Heart left ventricle (tissue), 13 donors: Measurements from ENCODE around the gene CCDC154.

ENCODE experiments used
- CTCF ChIP-seq, 12 donors: fragments of 200-600 bp; sonication (generic) in 4 of 12; IDR thresholded peaks; one replicate each; pipeline versions ENCODE4 v1.5.0 to v1.8.0; 2018 to 2022; ENCODE audit warnings: antibody characterized with exemption in 12 of 12, mild to moderate bottlenecking in 5 of 12
- POLR2A ChIP-seq, 2 donors: fragments of 450-650 bp; IDR thresholded peaks; one replicate each; pipeline ENCODE4 v1.6.1; 2017; ENCODE audit warnings: antibody characterized with exemption in 2 of 2, mild to moderate bottlenecking in 2 of 2, moderate library complexity in 2 of 2
- donor health status: ischemic (EF 13 %, LVEDD 7.1; RV severe dilation, severe dysfunction).
- donor health status: DM: no; HTN: yes; CAD: no.
- donor health status: DM: no; HTN: no; CAD: no.
- donor health status: ischemic (EF 25% LVEDD 6.9; RV normal size, moderate dysfunction).
- donor health status: ischemic (EF 25% LVEDD 5.7; RV mildly dilated, moderate dysfunction).
- donor health status: ischemic (EF 35%, LVEDD 5.7; RV mildly dilated, moderate dysfunction).
- donor health status: nonischemic (EF 11% LVEDD 7.7; RV severe dilation, severe dysfunction).
- donor health status: DM: yes; HTN: yes; CAD: no.
- donor health status: PGD.
- donor health status: ischemic (EF 29% LVEDD 5.4; RV normal size, mild dysfunction).
- donor health status: nonischemic (EF 23%, LVEDD 6.1; RV moderate dilation, normal function).

GRCh38 chr16:1443980-1444729 is at the start of gene CCDC154:
- no peak for TF ChIP-seq CTCF (IDR thresholded peaks at IDR 0.05)
- TF ChIP-seq POLR2A (IDR thresholded peaks at IDR 0.05), result no peak
